A204.1 (cell line): Measurements from ENCODE around the gene LMO2.

Experiments
- FAIRE-seq: peaks from 2 replicates; lab custom pipeline; 2012; peaks lifted over from hg19 to GRCh38; lab: Jason Lieb, UNC

Gene LMO2

DNA sequence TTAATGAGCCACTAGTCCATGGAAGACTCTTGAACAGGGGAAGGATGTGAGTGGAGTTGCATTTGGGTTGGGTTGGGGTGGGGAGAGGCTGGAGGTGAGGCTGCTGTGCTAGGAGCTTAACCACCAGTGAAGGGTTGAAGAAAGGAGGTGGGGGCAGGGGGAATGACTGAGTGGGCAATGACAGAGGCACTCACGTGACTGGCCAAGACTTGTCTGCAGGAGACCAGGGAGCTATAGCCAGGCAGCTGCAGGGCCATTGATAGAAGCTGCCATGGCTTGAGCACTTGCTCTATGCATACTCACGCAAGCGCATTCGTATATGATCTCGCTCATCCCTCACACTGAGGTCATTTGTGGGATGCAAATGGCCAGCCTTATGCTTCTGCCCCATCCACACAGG lies 4.0 kb downstream of the LMO2 start:
- FAIRE-seq = no peak

DNA sequence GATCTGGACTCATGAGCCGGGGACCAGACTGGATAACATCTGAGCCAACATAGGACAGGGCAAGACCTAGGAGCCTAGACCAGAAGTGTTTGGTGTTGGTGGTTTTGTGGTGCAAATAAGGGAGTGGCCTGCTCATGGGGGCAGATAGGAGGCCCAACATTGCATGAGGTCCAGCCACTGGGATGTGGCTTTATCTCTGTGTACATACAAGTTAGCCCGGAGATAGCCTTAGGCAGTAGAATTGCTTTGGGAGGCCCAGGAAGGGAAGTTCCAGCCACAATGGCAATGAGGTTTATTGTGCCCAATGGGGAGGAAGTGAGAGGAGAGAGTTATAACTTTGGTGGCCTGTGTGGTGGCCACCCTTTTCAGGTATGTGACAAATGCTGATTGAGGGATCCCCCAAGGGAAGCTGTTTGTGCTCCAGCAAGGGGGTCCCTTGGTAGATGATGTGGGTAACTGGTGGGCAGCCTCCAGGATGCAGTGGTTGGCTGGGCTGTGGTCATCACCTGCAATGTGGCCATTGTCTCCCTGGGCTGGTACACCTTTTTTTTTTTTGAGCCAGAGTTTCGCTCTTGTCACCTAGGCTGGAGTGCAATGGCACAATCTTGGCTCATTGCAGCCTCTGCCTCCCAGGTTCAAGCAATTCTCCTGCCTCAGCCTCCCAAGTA lies 6.4 kb downstream of the LMO2 start:
- no peak for FAIRE-seq

GRCh38 chr11:33884601-33885000 lies 7.3 kb downstream of the LMO2 start:
- no peak for FAIRE-seq

- FAIRE-seq = no peak
Measured at GRCh38 chr11:33884035-33884434, 7.8 kb downstream of the LMO2 start.

GRCh38 chr11:33881651-33882503 lies 10.0 kb downstream of the LMO2 start:
- no peak for FAIRE-seq

- no peak for FAIRE-seq
Measured at GRCh38 chr11:33880979-33881378, 10.9 kb downstream of the LMO2 start.

DNA sequence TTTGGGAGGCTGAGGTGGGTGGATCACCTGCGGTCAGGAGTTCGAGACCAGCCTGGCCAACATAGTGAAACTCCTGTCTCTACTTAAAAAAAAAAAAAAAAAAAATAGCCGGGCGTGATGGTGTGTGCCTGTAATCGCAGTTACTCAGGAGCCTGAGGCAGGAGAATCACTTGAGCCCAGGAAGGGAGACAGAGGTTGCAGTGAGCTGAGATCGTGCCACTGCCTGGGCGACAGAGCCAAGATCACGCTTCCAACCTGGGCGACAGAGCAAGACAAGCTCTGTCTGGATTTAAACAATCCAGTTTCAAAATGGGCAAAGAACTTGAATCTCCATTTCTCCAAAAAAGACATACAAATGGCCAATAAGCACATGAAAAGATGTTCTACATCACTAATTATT lies 12.5 kb downstream of the LMO2 start:
- FAIRE-seq = no peak

GRCh38 chr11:33877038-33877437 lies 14.8 kb downstream of the LMO2 start:
- no peak for FAIRE-seq

DNA sequence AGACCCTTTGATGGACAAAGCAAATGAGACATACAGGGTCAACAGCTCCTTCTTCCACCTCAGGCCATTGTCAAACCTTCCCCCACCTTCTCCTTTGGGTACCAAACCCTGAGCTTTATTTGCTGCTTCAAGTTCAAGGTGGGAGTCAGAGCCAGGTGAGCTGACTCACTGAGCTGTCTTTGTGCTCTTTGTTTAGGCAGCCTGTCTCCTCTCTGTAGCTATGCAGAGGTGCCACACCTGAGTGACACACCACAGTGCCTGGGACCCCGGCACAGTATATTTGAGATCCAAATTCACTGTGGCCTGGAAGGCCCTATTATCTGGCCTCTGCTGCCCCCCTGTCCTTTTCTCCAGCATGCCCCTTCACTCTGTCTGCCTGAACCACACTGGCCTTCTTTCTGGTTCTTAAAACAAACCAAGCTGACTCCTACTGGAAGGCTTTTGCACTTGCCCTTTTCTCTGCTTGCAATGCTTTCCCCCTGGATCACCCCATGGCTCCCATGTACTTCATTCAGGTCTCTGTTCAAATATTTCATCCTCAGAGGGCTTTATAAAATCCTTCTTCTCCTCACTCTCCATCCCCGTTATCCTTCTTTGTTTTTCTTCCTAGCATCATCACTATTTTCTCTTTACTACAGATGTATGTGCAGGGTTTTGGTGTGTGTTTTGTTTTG lies 16.1 kb downstream of the LMO2 start:
- no peak for FAIRE-seq

GRCh38 chr11:33874910-33875490 lies 16.9 kb downstream of the LMO2 start:
- FAIRE-seq = no peak

- no peak for FAIRE-seq
Measured at GRCh38 chr11:33874433-33874832, 17.4 kb downstream of the LMO2 start.

DNA sequence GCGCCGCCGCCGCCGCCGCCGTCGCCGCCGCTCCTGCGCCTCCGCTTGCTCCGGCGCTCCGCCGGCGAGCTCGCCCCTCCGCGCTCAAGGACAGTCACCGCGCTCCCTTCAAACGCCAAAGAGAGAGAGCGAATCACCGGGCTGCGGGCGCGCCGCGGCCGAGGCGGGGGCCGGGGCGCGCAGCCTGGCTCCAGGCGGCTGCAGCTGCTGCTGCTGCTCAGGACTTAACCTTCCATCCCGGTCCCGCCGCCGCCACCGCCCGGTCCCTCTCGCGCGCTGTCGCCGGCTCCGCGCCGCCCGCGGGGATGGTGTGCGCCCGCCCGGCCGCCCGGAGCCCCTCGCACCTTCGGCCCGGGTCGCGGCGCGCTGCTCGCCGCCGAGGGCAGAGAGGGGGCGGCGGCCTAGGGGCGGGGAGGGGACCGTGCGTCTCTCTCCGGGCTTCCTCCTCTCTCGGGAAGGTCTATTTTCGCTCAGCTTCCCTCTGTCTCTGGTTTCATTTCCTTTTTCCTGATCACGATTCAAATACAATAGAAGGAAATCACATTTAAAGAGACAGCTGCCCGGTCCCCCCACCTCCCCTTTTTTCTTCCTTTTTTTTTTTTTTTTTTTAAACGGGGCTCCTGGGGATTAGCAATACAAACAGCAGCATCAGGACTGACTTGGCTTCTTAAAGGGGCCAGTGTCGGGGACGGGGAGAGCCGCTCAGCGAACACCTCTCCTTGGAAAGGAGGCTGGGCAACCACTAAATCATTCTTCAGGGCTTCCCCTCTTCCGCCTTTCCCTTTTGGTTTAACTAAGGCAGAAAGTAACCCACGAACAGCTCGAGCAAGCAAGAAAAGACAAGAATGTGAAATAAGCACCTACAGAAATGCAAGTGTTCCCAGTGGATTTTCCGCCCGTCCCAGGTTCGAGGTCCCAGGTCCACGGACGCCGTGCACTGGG lies 22.1 kb downstream of the LMO2 start:
- FAIRE-seq = no peak

DNA sequence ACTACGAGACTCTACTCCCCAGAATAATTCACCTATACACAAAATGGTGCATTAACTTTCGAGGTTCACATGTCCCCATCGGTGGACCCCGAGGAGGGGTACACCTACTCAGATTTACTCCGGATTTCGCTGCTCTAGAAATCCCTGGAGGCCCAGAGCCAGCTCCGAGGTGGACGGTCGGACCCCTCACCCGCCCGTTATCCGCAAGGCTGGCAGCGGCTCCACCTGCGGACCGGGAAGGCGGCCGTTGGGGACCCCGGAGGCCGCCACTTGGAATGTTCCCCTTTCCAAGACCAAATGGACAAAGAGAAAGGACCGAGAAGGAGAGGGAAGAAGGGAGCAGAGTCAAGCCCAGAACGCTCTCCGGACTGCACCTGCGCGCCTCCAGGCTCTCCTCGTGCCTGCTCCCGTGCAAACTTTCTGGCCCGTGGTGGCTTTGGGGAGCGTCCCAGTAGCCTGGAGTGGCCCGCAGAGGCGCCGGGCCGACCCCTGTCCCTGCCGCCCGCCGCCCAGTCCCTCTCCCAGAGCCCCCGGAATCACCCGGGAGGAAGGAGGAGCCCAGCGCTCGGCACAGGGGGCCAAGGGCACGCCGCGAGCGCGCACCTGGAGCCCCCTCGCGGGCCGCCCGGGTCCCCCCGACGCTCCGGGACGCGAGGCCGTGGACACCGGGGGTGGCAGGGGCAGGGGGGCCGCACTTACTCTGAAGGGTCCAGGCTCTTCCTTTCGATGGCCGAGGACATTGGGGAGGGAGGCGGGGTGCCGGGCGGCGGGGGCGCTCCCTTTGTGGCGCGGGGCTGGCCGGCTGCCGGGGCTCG lies 23.0 kb downstream of the LMO2 start:
- FAIRE-seq = no peak

DNA sequence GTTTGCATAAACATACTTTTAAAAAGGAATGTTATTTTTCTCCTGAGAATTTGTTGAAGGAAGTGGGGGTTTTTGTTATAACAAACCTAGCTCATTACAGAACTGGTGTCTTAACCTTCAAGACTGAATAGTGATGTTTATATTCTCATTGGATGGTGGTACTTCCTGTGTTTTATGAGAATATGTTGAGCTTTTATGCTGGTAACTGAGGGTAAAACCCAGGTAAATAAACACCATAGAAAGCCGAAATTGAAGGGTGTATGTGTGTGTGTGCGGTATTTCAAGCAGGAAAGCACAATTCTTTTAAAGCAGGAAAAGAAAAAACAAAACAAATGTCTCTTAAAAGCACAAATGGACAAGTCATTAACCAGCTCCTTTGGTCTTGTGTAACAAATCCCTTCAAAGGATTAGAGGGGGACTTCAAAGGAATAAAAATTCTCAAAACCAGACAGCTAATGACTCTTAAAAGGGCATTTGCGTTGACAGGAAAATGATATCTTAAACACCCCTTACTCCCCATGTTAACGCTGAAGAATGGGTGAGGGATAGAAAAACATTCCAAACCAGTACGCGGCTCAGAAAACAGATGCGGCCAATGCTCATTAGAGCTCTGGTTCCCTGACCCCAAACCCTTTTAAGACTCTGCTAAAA lies 23.8 kb downstream of the LMO2 start:
- FAIRE-seq = no peak

DNA sequence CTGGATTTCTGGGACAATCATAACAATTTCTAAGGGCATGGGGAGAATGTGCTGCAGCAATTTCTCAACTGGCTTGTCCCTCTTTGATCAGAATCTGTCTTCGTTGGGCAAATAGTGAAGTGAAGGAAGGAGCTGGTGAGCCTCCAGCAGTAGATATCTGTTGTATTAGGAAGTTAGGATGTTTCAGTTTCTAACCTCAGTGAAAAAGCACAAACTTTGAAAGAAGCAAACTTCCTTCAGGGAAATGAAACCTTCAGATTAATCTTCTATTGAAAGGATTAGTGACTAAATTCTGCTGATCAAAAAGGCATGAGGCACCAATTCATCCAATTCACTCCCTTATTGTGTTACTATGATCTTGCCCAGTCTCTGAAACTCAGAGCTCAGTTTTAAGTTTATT lies 24.3 kb downstream of the LMO2 start:
- no peak for FAIRE-seq

- no peak for FAIRE-seq
Measured at GRCh38 chr11:33866936-33867335, 24.9 kb downstream of the LMO2 start.

GRCh38 chr11:33864479-33864878 lies 27.4 kb downstream of the LMO2 start:
- FAIRE-seq = no peak

DNA sequence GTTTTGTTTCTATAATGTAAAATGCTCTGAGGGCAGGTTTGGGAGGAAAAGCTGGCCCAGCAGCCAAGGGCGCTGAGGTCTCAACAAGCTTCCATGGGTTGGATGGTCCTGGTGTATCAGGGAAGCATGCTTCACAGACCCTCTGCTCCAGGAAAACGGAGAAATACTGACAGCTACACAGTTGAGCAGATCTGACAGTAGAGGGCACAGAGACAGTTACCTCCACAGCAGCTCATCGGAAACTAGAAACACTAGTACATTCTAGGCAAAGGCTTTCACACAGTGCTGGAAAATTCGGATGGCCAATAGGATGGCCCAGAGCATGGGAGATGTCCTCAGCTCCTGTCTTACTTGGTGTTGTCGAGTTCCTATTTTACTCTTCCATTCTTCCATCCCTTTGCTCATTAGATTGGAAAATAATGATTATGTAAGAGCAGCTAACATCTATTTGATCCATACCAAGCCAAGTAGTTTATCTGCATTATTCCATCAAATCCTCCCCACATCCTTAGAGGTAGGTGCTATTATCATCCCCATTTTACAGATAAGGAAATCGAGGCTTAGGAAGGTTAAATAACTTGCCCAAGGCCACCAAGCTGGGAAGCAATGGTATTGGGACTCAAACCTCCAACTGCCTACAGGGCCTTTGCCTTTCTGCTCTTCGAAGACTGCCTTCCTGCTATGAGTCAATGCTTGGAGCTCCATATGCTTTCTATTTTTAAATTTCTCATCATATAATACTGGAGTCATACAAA lies 28.3 kb downstream of the LMO2 start:
- FAIRE-seq = no peak

- no peak for FAIRE-seq
Measured at GRCh38 chr11:33861941-33862589, 29.8 kb downstream of the LMO2 start.
